T1000 (cell line): ENCODE data around the gene KCNQ1.

Experiments used
- DNase-seq: peaks from one replicate; lab custom pipeline; 2025; ENCODE audit warnings: mixed read lengths; lab: John Stamatoyannopoulos, UW

The KCNQ1 gene

DNA sequence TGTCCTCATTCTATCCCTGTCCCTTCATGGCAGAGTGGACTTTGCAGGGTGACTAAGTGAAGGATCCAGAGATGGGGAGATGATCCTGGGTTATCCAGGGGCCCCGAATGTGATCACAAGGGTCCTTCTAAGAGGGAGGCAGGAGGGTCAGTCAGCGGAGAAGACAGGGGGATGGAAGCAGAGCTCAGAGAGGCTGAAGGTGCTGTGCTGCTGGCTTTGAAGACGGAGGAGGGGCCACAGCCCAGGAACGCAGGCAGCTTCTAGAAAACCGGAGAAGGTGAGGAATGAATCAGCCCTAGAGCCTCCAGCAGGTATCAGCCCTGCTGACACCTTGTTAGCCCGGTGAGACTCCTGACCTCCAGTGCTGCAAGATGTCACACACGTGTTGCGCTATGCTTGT is 377.1 kb downstream of the KCNQ1 start:
- no peak for DNase-seq

DNA sequence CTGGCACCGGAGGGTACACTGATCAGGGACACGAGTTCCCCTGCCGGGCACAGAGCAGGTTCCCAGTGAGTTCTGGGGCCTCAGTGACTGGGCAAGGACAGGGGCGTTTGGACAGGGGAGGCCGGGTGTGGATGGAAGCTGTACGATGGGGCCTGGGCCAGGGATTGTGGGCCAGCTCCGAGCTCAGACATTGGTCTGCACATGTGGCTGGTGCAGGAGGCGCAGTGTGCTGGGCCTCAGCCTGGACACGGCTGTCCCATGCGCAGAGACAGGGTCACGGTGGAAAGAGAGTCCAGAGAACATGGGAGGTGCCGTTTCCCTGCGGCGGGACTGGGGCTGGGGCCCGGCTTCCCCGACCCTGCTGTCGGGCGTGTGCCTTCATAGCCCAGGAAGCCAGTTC is 380.0 kb downstream of the KCNQ1 start:
- DNase-seq, result no peak

GRCh38 chr11:2825261-2825888 is 380.6 kb downstream of the KCNQ1 start:
- DNase-seq, result peak; percentile 29

GRCh38 chr11:2825889-2826678 is 381.3 kb downstream of the KCNQ1 start:
- peak; percentile 76 for DNase-seq

DNA sequence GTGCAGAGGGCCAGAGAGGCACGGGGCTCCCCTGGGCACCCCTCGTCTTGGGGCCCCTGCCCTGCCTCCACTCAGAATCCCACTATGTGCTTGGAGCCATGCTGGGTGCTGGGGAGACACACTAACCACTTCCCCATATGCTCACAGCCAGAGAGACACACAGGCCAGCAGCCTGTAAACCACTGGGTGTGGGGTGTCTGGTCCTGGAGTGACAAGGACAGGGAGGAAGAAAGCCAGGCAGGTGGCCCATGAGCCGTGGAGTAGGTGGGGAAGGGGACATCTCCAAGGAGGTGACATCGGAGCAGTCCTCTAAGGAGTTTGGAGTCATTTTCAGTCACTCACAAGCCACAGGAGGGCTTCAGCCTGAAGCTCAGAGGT is 381.9 kb downstream of the KCNQ1 start:
- no peak for DNase-seq

DNA sequence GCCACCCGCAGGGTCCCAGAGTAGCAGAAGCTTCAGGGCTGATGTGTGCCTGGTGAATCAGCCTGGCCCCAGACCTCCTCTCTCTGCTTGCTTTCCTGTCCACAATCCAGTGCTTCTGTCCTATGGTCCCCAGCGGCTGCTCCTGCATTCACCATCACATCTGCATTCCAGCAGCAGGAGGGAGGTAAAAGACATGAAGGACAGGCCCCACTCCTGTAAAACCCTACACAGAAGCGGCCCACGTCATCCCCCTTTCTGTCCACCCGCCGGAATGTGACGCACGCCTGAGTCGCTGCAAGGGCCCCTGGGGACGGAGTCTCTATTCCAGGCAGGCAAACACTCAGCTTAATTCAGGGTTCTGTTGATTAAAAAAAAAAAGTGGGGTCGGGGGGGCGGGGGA is 382.4 kb downstream of the KCNQ1 start:
- DNase-seq, result peak; percentile 67

DNA sequence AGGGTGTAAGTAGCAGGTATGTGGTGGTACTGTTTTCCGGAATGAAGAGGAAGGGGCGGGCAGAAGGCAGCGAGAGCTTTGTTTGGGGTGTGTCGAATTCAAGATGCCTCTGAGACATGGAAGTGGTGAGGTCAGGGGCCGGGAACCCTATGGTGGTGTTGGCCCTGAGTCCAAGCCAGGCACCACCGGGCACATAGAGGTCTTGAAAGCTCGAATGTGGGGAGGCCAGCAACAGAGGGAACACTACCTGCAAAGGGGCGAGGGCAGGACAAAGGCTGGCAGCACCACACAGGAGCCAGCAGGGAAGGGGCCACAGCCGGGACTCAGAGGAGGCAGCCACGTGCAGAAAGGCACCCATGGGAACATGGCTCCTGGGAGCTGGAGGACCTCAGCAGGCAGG is 383.0 kb downstream of the KCNQ1 start:
- no peak for DNase-seq

GRCh38 chr11:2828585-2829330 is 383.9 kb downstream of the KCNQ1 start:
- DNase-seq, result no peak

GRCh38 chr11:2830030-2830812 is 385.4 kb downstream of the KCNQ1 start:
- DNase-seq, result no peak

DNA sequence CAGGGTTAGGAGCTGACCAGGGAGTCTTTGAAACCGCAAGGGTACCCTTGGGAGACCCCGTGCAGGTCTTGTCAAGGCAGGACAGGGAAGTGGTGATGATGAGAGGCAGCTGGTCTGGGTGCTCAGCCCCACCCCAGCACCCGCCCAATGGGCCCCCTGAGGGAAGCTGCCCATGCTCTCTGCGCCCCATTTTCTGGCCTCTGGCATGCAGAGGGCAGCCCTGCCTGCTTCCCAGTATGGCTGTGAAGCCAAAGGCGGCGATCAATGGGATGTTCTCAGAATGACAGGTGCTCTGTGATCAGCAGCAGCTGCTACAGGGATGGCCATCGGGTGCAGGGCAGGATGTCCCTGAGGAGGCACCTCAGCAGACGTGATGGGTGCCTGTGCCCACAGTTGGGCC is 386.1 kb downstream of the KCNQ1 start:
- DNase-seq, result no peak

GRCh38 chr11:2831781-2832532 is 387.1 kb downstream of the KCNQ1 start:
- no peak for DNase-seq

GRCh38 chr11:2832533-2833020 is 387.8 kb downstream of the KCNQ1 start:
- DNase-seq, result no peak

DNA sequence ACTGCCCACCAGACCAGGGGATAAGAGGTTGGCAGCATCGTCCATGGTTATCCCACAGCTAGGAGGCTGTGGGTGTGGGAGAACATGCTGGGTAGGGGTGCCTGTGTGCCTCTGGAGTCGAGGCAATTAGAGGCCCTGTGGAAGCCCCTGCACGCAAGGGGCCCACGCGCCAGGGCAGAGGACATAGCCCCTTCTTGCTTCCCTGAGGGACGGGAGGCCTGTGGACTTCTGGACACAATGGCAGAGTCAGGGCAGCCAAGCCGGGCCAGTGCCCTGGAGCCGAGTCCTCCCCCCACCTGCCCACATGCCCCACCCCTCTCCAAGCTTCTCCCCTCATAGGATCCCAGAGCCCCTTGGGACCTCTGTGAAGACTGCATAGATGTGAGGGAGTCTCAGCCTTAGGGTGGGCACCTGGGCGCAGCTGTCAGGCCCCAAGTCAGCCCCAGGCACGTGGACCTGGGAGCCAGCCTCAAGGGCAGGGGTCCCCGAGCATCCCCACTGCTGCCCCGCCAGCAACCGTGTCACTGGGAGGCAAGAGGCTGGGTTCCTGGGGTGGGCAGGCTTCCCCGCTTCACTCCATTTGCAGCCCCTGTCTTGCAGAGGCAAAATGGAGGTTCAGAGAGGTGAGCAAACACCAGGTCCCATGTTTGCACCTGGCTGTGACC is 388.4 kb downstream of the KCNQ1 start:
- DNase-seq, result no peak

DNA sequence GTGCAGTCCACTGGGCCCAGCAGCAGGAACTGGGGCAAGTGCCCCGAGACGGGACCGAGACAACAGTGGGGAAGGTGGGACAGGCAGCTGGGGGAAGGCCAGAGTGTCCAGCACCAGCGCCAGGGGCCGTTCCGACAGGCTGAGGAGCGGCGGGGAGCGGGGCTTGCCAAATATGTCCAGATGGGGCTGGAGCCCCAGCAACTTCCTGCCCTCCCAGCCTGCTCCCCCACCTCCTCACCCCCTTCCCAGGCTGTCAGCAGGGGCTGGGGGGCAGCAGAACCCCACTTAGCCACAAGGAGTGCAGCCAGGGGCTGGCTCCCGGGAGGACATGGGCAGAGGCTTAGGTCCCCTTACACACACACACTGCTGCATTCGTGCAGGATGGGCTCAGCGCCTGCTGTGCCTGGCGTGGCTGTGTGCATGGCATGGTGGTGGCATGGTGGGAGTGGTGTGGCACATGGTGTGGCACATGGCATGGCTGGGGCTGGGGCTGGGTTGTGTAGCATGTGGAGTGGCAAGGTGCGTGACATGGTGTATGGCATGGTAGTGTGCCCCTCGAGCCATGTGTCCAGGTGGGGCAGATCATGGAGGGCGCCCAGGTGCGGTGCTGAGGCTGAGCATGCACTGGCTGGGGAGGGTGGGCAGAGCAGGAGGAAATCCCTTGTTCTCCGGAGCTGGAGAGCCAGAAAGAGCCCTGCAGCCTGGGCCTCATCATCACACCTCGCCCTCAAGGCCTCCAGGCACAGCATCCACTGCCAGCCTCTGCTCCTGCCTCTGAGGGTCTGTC is 389.1 kb downstream of the KCNQ1 start:
- DNase-seq, result no peak

- DNase-seq, result no peak
Observed at GRCh38 chr11:2834503-2835273, 389.9 kb downstream of the KCNQ1 start.

GRCh38 chr11:2835296-2835695 is 390.5 kb downstream of the KCNQ1 start:
- DNase-seq, result no peak

DNA sequence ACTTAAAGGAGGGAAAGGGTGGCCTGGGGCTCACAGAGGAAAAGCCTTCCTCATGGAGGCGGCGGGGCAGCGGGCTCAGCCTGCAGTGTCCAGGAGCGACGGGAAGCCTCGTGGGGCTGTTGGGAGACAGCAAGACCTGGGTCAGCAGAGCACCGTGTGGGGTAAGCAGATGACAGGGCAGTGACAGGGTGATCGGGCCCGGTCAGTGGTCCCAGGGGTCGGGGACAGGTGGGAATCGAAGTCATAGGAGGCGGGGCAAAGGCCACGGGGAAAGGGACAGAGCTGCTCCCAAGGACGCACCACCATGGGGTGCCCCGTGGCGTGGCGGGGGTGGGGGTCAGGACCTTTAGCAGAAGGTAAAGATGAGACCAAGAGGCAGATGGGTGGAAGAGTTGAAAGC is 390.9 kb downstream of the KCNQ1 start:
- no peak for DNase-seq

DNA sequence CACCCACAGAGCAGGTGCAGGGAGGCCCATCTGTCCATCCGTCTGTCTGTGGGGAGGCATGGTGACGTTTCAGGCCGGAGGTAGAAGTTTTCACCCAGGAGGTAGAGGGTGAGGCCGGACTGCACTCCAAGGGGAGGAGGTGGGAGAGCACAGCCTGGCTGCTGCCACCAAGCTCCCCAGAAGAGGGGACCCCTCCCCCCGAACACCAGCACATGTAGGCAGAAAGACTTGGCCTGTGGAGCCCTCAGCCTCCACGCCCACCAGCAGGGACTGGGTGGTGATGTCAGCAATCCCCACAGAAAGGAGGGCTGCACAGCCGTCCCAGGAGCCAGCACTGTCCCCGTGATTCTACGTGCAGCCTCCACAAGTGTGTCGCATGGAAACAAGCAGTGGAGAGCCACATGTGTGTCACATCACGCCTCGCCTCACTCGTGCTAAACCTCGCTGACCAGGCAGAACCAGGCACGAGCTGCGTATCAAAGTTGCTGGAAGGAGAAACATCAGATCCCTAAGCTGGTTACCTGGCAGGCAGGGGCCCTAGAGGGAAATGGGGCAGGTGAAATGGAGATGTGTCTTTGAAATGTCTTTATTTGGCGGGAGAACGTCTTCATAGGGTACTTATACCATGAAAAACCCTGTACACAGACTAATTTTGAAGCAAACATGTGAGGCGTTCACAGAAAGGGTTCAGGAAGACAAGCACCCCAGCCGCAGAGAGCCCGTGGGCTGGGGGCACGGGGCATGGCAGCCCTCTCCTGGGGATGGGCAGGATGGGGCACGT is 391.7 kb downstream of the KCNQ1 start:
- DNase-seq, result no peak
